Stimulated activated naive CD8-positive, alpha-beta T cell treated with anti-CD3 and anti-CD28 coated beads, Interleukin-15, Interleukin-2, amounts not matched to agents 100 ng/mL and 50 ng/mL, for 24 hours (primary cell): ENCODE results near the gene BAZ2B.
"Not testable (repeated sequence)": the region's sequence is repeated elsewhere in the genome, so short reads cannot be mapped to it uniquely, and the experiment has no call there.

Source experiments
- H3K27ac Mint-ChIP-seq: one replicate; pipeline ENCODE4 v1.8.0; 2021; ENCODE audit warnings: mild to moderate bottlenecking, mixed read lengths
- H3K27me3 Mint-ChIP-seq: one replicate; pipeline ENCODE4 v1.8.0; 2021; ENCODE audit warnings: mixed read lengths
- H3K36me3 Mint-ChIP-seq: one replicate; pipeline ENCODE4 v1.8.0; 2021; ENCODE audit warnings: low read depth, mixed read lengths
- H3K4me1 Mint-ChIP-seq: one replicate; pipeline ENCODE4 v1.8.0; 2021; ENCODE audit warnings: low read depth, mixed read lengths
- H3K4me3 Mint-ChIP-seq: one replicate; pipeline ENCODE4 v1.8.0; 2021; ENCODE audit warnings: mild to moderate bottlenecking, mixed read lengths
- H3K9me3 Mint-ChIP-seq: one replicate; pipeline ENCODE4 v1.8.0; 2021; ENCODE audit warnings: mixed read lengths

Gene BAZ2B

DNA sequence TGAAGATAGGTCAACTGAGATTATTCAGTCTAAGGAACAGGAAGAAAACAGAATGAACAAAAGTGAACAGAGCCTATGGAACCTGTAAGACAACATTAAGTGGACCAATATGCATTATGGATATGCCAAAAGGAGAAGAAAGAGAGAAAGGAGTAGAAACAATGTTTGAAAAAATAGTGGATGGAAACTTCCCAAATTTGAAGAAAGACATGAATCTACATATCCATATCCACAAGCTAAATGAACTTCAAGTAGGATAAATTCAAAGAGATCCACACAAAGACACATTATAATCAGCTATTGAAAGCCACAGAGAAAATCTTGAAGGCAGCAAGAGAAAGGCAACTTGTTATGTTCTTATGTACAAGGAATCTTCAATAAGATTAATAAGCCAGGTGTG lies 74.2 kb downstream of the BAZ2B start:
- H3K27ac Mint-ChIP-seq = no peak overlapping the region

DNA sequence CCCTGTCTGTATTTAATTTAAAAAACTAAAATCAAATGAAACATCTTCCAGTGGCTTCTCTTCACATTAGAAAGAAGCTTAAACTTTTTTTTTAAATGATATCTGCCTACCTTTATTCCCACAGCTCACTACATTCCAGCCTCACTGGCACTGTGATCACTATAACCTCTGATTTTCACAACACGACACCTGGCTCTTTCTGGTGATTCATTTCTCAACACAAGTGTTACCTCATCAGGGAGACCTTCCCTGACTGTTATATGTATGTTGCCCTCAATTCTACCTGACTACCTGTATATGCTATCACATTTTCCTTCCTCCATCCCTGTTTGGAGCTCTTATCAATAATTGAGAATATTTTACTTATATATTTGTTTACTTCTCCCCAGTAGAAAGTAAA lies 76.6 kb downstream of the BAZ2B start:
- H3K4me1 Mint-ChIP-seq = no peaks in the 10 kb centered on the region
- H3K4me3 Mint-ChIP-seq = no peak overlapping the region

More for the DNA sequence above, 74.2 kb downstream of the BAZ2B start:
- no peak overlapping the region for H3K4me3 Mint-ChIP-seq
- peaks cover 9% of the 10 kb centered on the region for H3K9me3 Mint-ChIP-seq
- no peaks in the 10 kb centered on the region for H3K27me3 Mint-ChIP-seq
- H3K4me1 Mint-ChIP-seq = no peaks in the 10 kb centered on the region
- H3K36me3 Mint-ChIP-seq = peaks cover 10% of the 10 kb centered on the region

DNA sequence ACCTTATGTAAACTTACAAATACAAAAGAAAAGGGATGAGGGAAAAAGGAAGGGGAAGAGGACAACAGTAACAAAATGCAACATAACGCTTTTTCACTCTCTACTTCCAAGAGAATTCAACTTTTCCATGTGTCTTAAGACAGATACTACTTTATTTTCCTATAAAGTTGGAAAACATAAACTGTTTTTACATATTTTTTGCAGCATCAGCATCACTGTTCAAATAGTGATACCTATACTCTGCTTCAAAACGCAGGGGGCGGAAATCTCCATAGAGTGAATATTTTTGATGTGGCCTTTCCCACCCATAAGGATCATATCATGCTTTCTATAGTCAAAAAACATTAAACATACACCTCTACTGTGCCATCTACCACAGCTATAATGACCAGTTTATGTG lies 77.5 kb downstream of the BAZ2B start:
- H3K27me3 Mint-ChIP-seq = no peaks in the 10 kb centered on the region
- H3K27ac Mint-ChIP-seq = no peak overlapping the region
- peaks cover 10% of the 10 kb centered on the region for H3K36me3 Mint-ChIP-seq
- no peaks in the 10 kb centered on the region for H3K4me1 Mint-ChIP-seq
- peaks cover 9% of the 10 kb centered on the region for H3K9me3 Mint-ChIP-seq
- H3K4me3 Mint-ChIP-seq = no peak overlapping the region

More for the DNA sequence above, 76.6 kb downstream of the BAZ2B start:
- H3K27ac Mint-ChIP-seq = no peak overlapping the region
- H3K9me3 Mint-ChIP-seq = peaks cover 9% of the 10 kb centered on the region
- H3K27me3 Mint-ChIP-seq = no peaks in the 10 kb centered on the region
- H3K36me3 Mint-ChIP-seq = peaks cover 10% of the 10 kb centered on the region

DNA sequence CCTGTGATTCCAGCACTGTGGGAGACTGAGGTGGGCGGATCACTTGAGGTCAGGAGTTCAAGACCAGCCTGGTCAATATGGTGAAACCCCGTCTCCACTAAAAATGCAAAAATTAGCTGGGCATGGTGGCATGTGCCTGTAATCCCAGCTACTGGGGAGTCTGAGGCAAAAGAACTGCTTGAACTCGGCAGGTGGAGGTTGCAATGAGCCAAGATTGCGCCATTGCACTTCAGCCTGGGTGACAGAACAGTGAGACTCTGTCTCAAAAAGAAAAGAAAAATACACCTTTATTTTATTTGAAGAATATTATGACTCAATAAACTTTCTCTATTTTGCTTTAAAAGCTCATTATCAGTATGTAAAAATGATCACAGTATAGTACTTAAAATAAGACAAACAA lies 81.1 kb downstream of the BAZ2B start:
- H3K4me3 Mint-ChIP-seq, H3K36me3 Mint-ChIP-seq, H3K9me3 Mint-ChIP-seq, H3K27me3 Mint-ChIP-seq, H3K4me1 Mint-ChIP-seq, H3K27ac Mint-ChIP-seq: not testable (repeated sequence)

DNA sequence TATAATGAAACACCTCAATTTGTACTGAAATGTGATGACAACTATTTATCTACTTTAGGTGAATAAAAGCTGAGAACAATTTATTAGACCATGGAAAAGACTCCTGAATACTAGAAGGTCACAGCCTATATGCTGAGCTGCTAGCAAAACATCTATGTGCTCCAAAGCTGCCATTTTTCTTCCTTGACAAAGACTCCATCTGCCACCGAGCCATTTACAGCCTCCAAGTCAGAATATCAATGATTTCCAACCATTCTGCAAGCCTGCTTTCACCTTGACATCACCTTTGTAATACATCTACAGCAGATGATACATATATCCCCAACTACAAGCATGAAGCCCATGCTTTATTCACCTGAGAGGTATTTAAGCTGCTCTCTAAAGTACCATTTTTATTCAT lies 84.9 kb downstream of the BAZ2B start:
- Mint-ChIP-seq H3K27ac (no peak overlapping the region), H3K4me3 (no peak overlapping the region), H3K9me3 (no peaks in the 10 kb centered on the region), H3K36me3 (no peaks in the 10 kb centered on the region), H3K27me3 (no peaks in the 10 kb centered on the region), H3K4me1 (no peaks in the 10 kb centered on the region)

DNA sequence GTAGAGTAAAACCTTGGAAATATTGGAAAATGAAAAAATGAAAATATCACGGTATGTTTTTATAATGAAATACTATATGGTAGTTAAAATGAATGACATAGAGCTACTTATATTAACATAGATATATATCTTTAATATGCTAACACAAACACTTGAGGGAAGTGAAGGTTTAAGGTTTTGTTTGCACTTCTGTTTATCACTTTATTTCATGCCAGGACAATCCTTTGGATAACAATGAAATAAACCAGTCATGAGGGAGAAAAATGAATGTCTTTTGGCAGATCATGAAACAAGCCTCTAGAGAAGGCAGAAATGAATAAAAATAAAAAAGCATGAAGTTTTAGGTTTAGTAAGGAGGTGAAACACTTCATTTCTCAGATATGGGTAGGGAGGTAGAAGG lies 89.9 kb downstream of the BAZ2B start:
- Mint-ChIP-seq H3K27ac (no peak overlapping the region), H3K9me3 (no peaks in the 10 kb centered on the region), H3K36me3 (no peaks in the 10 kb centered on the region), H3K4me3 (no peak overlapping the region), H3K4me1 (no peaks in the 10 kb centered on the region), H3K27me3 (no peaks in the 10 kb centered on the region)

DNA sequence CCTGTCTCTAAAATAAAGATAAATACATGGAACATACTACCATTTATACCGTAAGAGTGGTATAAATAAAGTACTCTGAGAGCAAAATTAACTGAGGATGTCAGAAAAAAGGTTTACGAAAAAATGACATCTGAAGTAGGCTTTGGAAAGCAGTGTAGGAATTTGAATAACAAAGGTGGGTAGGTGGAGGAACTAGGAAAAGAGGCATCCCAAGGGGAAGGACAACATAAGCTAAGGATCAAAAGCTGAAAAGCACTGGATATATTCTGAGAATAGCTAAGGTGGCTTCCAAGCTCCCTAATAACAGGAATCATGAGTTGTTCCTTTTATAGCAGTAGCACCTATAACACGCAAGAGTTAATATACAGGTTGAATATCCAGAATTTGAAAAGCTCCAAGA lies 91.3 kb downstream of the BAZ2B start:
- Mint-ChIP-seq H3K9me3 (no peaks in the 10 kb centered on the region), H3K27ac (no peak overlapping the region)

DNA sequence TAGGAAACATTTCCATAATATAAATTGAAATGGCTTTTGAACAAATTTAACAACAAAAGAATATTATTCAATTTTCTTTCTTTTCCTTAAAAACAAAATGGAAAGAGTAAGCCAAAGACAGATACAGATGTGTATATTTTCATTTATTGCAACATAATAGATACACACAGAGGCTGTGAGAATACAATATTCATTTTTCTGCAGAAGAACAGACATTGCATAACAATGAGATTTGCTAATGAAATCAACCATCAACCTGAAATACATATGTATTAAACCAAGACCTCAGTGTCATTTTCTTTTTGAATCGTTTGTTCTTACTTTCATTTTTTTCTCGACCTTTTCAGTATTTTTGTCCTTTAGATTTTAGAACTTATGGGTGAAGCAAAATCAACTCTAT lies 95.1 kb downstream of the BAZ2B start:
- H3K36me3 Mint-ChIP-seq = no peaks in the 10 kb centered on the region
- H3K4me3 Mint-ChIP-seq = no peak overlapping the region
- H3K9me3 Mint-ChIP-seq = no peaks in the 10 kb centered on the region
- H3K27me3 Mint-ChIP-seq = no peaks in the 10 kb centered on the region
- no peak overlapping the region for H3K27ac Mint-ChIP-seq
- peaks cover 10% of the 10 kb centered on the region for H3K4me1 Mint-ChIP-seq

More for the DNA sequence above, 91.3 kb downstream of the BAZ2B start:
- Mint-ChIP-seq H3K4me1 (no peaks in the 10 kb centered on the region), H3K27me3 (no peaks in the 10 kb centered on the region), H3K36me3 (no peaks in the 10 kb centered on the region), H3K4me3 (no peak overlapping the region)

DNA sequence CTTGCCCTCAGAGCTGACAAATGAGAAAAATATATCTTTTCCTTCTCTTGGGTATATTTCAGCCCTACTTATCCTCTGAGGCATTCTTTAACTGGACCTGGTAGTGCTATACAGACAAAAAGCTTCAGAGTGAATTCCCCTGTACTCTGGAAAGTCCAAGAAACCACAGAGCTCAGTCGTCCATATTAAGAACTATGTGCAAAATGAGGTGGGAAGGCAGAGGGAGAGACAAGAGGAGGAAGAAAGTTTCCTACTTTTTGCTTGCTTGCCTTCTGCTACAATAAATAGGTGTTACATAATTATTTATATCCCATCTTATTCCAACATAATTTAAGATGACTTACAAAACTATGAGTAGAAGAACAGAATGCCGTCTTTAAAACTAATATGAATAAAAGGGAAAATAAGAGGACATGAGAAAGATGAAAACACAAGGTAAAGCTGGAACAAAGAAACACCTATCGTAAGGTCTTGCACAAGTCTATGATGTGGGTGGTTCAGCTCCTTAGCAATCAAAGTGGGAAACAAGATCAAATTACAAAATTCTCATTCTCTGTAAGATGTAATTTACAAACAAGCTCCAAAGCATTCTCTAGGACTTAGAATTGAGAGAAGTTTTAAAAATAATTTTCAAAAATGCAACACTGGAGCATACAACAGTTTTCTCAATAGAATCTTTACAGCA lies 97.9 kb downstream of the BAZ2B start:
- Mint-ChIP-seq H3K4me3 (no peak overlapping the region), H3K27me3 (no peaks in the 10 kb centered on the region), H3K27ac (no peak overlapping the region), H3K36me3 (no peaks in the 10 kb centered on the region), H3K9me3 (no peaks in the 10 kb centered on the region), H3K4me1 (peaks cover 30% of the 10 kb centered on the region)

DNA sequence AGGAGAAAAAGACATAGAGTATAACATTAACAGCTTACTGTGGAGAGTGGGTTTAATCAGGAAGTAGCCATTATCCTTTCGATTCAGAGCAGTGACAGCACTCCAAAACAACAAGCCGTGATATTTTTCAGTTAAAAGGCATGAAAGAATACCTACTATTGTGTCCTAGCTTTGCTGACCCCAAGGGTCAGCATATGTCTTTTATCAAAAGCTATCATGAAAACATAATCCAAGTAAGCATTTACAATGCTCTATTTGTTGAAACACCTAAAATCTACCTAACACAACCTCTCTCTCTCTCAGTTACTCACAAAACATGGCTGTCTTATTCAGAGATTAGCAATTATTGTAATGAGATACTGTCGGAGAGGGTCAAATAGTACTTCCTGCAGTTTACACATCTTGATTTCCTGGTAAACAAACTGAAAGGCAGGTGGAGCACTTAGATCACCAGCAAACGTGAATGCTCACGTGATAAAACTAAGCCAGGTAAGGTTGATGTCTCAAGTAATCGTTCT lies 100.0 kb downstream of the BAZ2B start:
- Mint-ChIP-seq H3K27ac (peak overlapping the region; percentile 82), H3K4me3 (peak overlapping the region; percentile 80), H3K9me3 (no peaks in the 10 kb centered on the region), H3K27me3 (no peaks in the 10 kb centered on the region), H3K4me1 (peaks cover 42% of the 10 kb centered on the region), H3K36me3 (no peaks in the 10 kb centered on the region)

DNA sequence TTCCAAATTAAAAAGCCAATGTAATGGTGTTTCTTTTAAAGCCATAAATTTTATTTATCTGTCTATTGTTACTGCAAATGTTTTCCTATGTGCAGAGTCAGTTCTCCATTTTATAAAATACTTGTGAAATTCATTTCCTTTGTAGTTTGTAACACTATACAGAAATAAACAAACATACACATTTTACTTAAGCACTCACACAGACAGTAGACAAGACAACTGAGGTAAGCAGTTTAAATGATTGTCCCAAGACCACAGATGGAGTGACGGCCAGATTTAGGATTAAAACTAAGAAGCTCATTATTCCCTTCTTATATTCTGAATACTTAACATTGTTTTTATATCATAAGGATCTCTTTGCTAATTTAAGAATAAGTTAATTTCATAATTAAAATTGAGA lies 100.9 kb downstream of the BAZ2B start:
- Mint-ChIP-seq H3K27me3 (no peaks in the 10 kb centered on the region), H3K9me3 (no peaks in the 10 kb centered on the region), H3K36me3 (no peaks in the 10 kb centered on the region), H3K27ac (peak overlapping the region; percentile 80), H3K4me1 (peaks cover 42% of the 10 kb centered on the region), H3K4me3 (peak overlapping the region; percentile 81)

DNA sequence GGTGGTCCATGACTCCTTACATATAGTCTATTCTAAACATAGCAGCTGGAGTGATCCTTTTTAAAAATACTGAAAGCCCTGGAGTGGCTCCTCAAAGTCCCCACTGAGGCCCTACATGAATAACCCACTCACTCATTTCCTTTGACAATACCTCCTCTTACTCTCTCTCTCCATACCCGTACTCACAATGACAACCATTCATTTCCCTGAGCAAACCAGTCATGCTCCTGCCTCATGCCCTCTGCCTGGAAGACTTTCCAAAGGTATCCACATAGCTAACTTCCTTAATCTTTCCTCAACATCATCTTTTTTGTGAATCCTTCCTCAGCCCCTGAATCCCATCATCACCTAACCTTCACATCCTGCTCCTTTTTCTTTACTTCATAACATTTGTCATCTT lies 102.6 kb downstream of the BAZ2B start:
- Mint-ChIP-seq H3K9me3 (no peaks in the 10 kb centered on the region), H3K36me3 (no peaks in the 10 kb centered on the region), H3K4me3 (no peak overlapping the region), H3K27me3 (no peaks in the 10 kb centered on the region), H3K27ac (no peak overlapping the region), H3K4me1 (peaks cover 45% of the 10 kb centered on the region)

DNA sequence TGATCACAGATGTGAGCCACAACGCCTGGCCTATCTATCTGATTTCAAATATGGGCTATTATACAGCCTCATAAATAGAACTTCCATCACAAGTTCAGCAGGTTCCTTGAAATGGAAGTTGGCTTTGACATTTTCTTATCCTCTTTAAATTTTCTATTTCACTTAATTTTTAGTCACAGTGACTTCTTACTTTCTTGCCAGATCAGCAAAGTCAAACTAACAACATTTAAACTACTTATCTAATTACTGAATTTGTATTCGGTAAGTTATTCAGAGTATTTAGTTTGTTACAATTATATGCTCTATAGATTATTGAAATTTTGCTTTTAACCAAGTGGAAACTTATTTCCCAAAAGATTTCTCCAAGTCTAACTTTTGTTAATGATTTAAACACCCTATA lies 108.2 kb downstream of the BAZ2B start:
- H3K9me3 Mint-ChIP-seq = no peaks in the 10 kb centered on the region
- no peak overlapping the region for H3K27ac Mint-ChIP-seq
- no peaks in the 10 kb centered on the region for H3K27me3 Mint-ChIP-seq
- H3K4me3 Mint-ChIP-seq = no peak overlapping the region
- peaks cover 30% of the 10 kb centered on the region for H3K4me1 Mint-ChIP-seq
- no peaks in the 10 kb centered on the region for H3K36me3 Mint-ChIP-seq

DNA sequence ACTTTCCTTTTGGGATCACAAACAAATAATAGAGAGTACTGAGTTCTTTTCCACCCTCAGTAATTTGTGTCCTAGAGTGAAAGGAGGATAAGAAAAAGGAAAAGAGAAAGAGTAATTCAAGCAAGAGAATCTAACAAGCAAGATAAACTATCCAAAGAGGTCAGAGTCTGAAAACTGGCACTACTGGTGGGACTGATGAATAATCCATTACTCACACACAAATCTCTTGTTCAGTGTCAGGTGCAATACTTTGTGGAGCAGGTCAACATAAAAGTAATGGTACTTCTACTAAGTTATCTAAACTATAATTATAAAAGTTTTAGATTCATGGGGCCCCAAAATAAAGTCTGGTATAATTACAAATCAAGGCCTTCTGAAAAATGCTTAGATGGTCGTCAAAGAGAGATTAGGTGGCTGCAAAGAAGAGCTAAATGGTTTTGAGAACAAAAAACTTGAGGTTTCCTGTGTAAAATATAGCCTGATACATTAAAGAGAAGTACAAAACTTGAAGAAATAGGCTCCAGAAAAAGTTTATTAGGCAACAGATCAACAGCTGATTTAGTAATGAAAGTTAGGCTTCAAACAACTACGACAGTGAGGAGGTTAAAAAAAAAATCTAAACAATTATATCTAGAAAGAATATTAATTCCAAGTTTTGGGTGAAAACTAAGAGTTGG lies 109.4 kb downstream of the BAZ2B start:
- Mint-ChIP-seq H3K4me1 (peaks cover 21% of the 10 kb centered on the region), H3K4me3 (no peak overlapping the region)

DNA sequence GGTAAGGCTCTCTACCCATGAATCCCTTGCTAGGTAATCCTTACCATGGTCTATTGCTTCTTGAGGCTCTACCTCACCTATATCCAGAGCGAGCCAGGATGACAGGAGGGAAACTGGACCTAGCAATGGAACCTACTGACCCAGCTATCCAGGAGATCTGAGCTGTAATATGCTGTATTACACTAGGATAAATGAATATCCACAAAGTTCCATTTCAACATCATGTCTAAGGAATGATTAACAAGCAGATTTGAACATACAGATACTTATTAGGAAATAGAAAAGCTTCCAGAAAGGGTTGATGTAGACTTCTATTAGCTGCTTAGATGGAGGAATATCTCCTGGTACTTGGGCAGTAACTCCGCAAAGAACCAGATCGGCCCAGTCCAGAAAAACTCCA lies 110.1 kb downstream of the BAZ2B start:
- Mint-ChIP-seq H3K4me3 (no peak overlapping the region), H3K9me3 (no peaks in the 10 kb centered on the region), H3K27ac (no peak overlapping the region), H3K4me1 (peaks cover 21% of the 10 kb centered on the region), H3K36me3 (peaks cover 4% of the 10 kb centered on the region), H3K27me3 (no peaks in the 10 kb centered on the region)

More for the DNA sequence above, 109.4 kb downstream of the BAZ2B start:
- Mint-ChIP-seq H3K9me3 (no peaks in the 10 kb centered on the region), H3K27me3 (no peaks in the 10 kb centered on the region), H3K36me3 (peaks cover 1% of the 10 kb centered on the region), H3K27ac (no peak overlapping the region)

DNA sequence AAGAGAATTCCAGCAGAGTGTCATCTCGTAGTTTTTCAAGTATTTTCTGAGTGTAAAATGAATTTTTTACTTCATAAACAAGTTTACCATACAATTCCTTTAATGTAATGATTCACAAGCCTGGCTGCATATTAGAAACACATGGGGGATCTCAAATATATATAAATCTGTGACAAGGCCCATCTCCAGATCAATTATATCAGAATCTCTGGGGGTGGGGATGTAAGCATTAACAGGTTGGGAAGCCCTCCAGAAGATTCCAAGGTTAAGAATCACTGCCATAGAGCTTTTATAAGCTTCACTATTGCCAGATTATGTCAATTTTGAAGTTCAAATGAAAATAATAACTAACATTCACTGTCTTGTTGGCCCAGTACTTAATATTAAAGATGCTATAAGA lies 111.2 kb downstream of the BAZ2B start:
- Mint-ChIP-seq H3K27me3 (no peaks in the 10 kb centered on the region), H3K27ac (no peak overlapping the region), H3K4me3 (no peak overlapping the region), H3K36me3 (peaks cover 6% of the 10 kb centered on the region), H3K4me1 (peaks cover 21% of the 10 kb centered on the region), H3K9me3 (no peaks in the 10 kb centered on the region)
